ENCODE data around the gene CCR7. TPM values are rescaled to one million over a fixed set of nuclear protein-coding genes. Genes with fewer than 3 reads are reported as not detected.

Gene CCR7
- total and polyA plus RNA-seq, 2 of the 13 experiments (the other 11 are each of a cell fraction or from before 2014, with no cell fraction given): 0.04 to 0.53 TPM

- no peak for TF ChIP-seq SNAPC4 (CRISPR knock-in tag; IDR thresholded peaks at IDR 0.05)
- TF ChIP-seq FOXJ3 (CRISPR knock-in tag; IDR thresholded peaks at IDR 0.05; ENCODE audit: borderline replicate concordance): no peak
- TF ChIP-seq ZNF75D (CRISPR knock-in tag; IDR thresholded peaks at IDR 0.05; ENCODE audit: borderline replicate concordance): no peak
- TF ChIP-seq ZNF768 (CRISPR knock-in tag; IDR thresholded peaks at IDR 0.05): no peak
- TF ChIP-seq ZFAT (CRISPR knock-in tag; conservative IDR thresholded peaks at IDR 0.05): no peak
- no peak for TF ChIP-seq FIP1L1 (IDR thresholded peaks at IDR 0.05; ENCODE audit: borderline replicate concordance, insufficient read depth, low read depth, low read length)
- TF ChIP-seq ZNF687 (CRISPR knock-in tag; IDR thresholded peaks at IDR 0.05): peak; percentile 36; the same call in 1 of the 2 replicates
- peak; percentile 59 for TF ChIP-seq FOXP4 (CRISPR knock-in tag; IDR thresholded peaks at IDR 0.05)
- no peak for TF ChIP-seq SALL1 (CRISPR knock-in tag; IDR thresholded peaks at IDR 0.05)
- no peak for TF ChIP-seq ZNF121 (CRISPR knock-in tag; IDR thresholded peaks at IDR 0.05)
- peak; percentile 17; the same call in 1 of the 2 replicates for TF ChIP-seq GATAD2A (CRISPR knock-in tag; IDR thresholded peaks at IDR 0.05)
- TF ChIP-seq IRX3 (CRISPR knock-in tag; IDR thresholded peaks at IDR 0.05; ENCODE audit: borderline replicate concordance, low read depth): no peak
- TF ChIP-seq SSRP1 (CRISPR knock-in tag; IDR thresholded peaks at IDR 0.05): no peak
- peak; percentile 98 for TF ChIP-seq ETV5 (CRISPR knock-in tag; IDR thresholded peaks at IDR 0.05; ENCODE audit: borderline replicate concordance)
- no peak for TF ChIP-seq ETV6 (CRISPR knock-in tag; conservative IDR thresholded peaks at IDR 0.05)
- no peak for TF ChIP-seq MTF2 (CRISPR knock-in tag; IDR thresholded peaks at IDR 0.05; ENCODE audit: borderline replicate concordance)
- no peak for TF ChIP-seq ZNF713 (CRISPR knock-in tag; IDR thresholded peaks at IDR 0.05)
- no peak for TF ChIP-seq MAX (IDR thresholded peaks at IDR 0.05)
- TF ChIP-seq MIXL1 (CRISPR knock-in tag; IDR thresholded peaks at IDR 0.05): no peak
- TF ChIP-seq CEBPB (IDR thresholded peaks at IDR 0.05; ENCODE audit: borderline replicate concordance, low read depth, low read length): no peak
Observed at GRCh38 chr17:40516581-40517285, 48.5 kb downstream of the CCR7 start (continued).
